Esophagus muscularis mucosa (tissue), 4 donors: ENCODE measurements around the gene ARL13B. TPM values are rescaled to one million over a fixed set of nuclear protein-coding genes. Genes with fewer than 3 reads are reported as not detected.
"Not testable (repeated sequence)": the region's sequence is repeated elsewhere in the genome, so short reads cannot be mapped to it uniquely, and the experiment has no call there.

ENCODE experiments used
- DNase-seq: peaks from one replicate; pipeline ENCODE4 v3.0.0-alpha.2; 2017; ENCODE audit errors: extremely low spot score
- H3K27ac ChIP-seq, 4 donors: fragments of 200-600 bp; sonication (generic); replicated peaks in 1 of 4; 1 replicate in 3 of 4; 2 replicates in 1 of 4; pipeline ENCODE4 v1.5.1; 2016 to 2019; ENCODE audit warnings: mild to moderate bottlenecking in 1 of 4
- H3K27me3 ChIP-seq, 4 donors: fragments of 200-600 bp; sonication (generic); one replicate each; pipeline versions ENCODE4 v1.5.1 to v1.6.0; 2016 to 2019
- H3K36me3 ChIP-seq, 4 donors: fragments of 200-600 bp; sonication (generic); one replicate each; pipeline ENCODE4 v1.5.1; 2016 to 2019
- H3K4me1 ChIP-seq, 4 donors: fragments of 200-600 bp; sonication (generic); one replicate each; pipeline ENCODE4 v1.5.1; 2016 to 2019
- H3K4me3 ChIP-seq, 4 donors: fragments of 200-600 bp; sonication (generic); 1 replicate in 2 of 4; 2 replicates in 2 of 4; pipeline ENCODE4 v1.5.1; 2016 to 2019; ENCODE audit warnings: mild to moderate bottlenecking in 4 of 4, moderate library complexity in 1 of 4
- H3K9me3 ChIP-seq, 4 donors: fragments of 200-600 bp; sonication (generic); 1 replicate in 3 of 4; 2 replicates in 1 of 4; pipeline ENCODE4 v1.5.1; 2016 to 2019
- EP300 ChIP-seq: sonication (generic); formaldehyde crosslinking; IDR thresholded peaks from one replicate; pipeline ENCODE4 v1.6.1; 2017; ENCODE audit warnings: antibody characterized with exemption
- POLR2A ChIP-seq: fragments of 450-650 bp; IDR thresholded peaks from one replicate; pipeline ENCODE4 v1.6.1; 2017; ENCODE audit warnings: antibody characterized with exemption, moderate library complexity, mild to moderate bottlenecking, low read depth
- POLR2AphosphoS5 ChIP-seq, 2 donors: sonication (generic); formaldehyde crosslinking; IDR thresholded peaks; one replicate each; pipeline ENCODE4 v1.6.1; 2017; ENCODE audit warnings: antibody characterized with exemption in 2 of 2
- WGBS: methylation state at CpG from one replicate; pipeline ENCODE4 v1.1.5; 2018; 5-methylcytosine and 5-hydroxymethylcytosine counted together
- intact Hi-C: fragments of 100-400 bp; cut with DNase I; formaldehyde crosslinking; loops from one replicate; pipeline ENCODE4 v1.15.1; 2023
- total RNA-seq, 4 donors: library from RNA; depleted of rRNA; stranded (reverse); fragments of >200 nt; gene quantifications; one replicate each; pipeline versions ENCODE4 v1.1.0 to v1.2.1, GENCODE V29; 2016
- TF ChIP-seq, protein P1 (sequence below), 3 experiments: fragments of 200-600 bp in 2 of 3; fragments of 450-650 bp in 1 of 3; sonication (generic) in 2 of 3; IDR thresholded peaks; one replicate each; pipeline ENCODE4 v1.5.1; 2017 to 2019; ENCODE audit warnings: antibody characterized with exemption in 3 of 3, mild to moderate bottlenecking in 2 of 3, moderate library complexity in 1 of 3

ARL13B gene
- total RNA-seq, 4 donors from 2014 or later, result 11.8 to 17.0 (median 14.6) TPM

DNA sequence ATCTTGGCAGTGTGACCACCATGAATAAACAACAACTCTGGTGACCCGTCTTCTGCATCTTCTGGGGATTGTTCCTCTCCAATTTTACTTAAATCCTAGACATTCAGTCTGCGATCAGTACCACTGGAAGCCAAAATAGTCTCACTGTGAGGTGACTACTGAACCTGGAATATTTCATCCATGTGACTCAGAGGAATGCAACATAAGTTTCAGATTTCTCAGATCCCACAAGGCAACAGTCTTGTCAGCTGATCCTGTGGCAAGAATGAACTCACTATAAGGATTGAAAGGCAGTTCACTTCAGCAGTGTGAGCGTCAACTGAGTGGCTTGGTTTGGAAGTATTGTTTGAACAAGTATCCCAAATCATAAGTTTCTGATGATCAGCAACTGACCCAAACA, 96.1 kb downstream of the ARL13B start:
- no peak for DNase-seq
- 92% methylated on average over 3 of the region's 3 CpGs for WGBS
- no peak overlapping the region for H3K4me3 ChIP-seq
- H3K27me3 ChIP-seq, result no peaks in the 10 kb centered on the region
- H3K27ac ChIP-seq, result no peak overlapping the region
- H3K4me1 ChIP-seq, result peaks cover 0 to 9% (median 1%) of the 10 kb centered on the region in 4 donors
- intact Hi-C loops, result no loop called here
- no peaks in the 10 kb centered on the region for H3K9me3 ChIP-seq
- H3K36me3 ChIP-seq, result peaks cover 5 to 27% (median 19%) of the 10 kb centered on the region in 4 donors
- TF ChIP-seq POLR2AphosphoS5 (IDR thresholded peaks at IDR 0.05), result no peak
- TF ChIP-seq POLR2A, result no peak
- TF ChIP-seq, protein P1, sequence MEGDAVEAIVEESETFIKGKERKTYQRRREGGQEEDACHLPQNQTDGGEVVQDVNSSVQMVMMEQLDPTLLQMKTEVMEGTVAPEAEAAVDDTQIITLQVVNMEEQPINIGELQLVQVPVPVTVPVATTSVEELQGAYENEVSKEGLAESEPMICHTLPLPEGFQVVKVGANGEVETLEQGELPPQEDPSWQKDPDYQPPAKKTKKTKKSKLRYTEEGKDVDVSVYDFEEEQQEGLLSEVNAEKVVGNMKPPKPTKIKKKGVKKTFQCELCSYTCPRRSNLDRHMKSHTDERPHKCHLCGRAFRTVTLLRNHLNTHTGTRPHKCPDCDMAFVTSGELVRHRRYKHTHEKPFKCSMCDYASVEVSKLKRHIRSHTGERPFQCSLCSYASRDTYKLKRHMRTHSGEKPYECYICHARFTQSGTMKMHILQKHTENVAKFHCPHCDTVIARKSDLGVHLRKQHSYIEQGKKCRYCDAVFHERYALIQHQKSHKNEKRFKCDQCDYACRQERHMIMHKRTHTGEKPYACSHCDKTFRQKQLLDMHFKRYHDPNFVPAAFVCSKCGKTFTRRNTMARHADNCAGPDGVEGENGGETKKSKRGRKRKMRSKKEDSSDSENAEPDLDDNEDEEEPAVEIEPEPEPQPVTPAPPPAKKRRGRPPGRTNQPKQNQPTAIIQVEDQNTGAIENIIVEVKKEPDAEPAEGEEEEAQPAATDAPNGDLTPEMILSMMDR (IDR thresholded peaks at IDR 0.05), result no peak
- no peak for TF ChIP-seq EP300

DNA sequence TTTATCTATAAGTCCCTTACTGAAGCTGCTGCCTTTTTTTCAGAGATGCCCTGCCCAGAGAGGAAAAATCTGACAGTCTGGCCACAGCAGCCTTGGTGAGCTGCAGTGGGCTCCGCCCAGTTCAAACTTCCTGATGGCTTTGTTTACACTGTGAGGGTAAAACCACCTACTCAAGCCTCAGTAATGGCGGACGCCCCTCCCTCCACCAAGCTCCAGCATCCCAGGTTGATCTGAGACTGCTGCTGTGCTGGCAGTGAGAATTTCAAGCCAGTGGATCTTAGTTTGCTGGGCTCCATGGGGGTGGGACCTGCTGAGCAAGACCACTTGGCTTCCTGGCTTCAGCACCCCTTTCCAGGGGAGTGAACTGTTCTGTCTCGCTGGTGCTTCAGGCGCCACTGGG, 100.6 kb downstream of the ARL13B start:
- H3K27me3 ChIP-seq, H3K4me1 ChIP-seq, DNase-seq, H3K4me3 ChIP-seq, H3K27ac ChIP-seq, H3K9me3 ChIP-seq, intact Hi-C loops: not testable (repeated sequence)
- peaks cover 0 to 35% (median 13%) of the 10 kb centered on the region in 4 donors for H3K36me3 ChIP-seq
- 83% methylated on average over 3 of the region's 5 CpGs for WGBS

DNA sequence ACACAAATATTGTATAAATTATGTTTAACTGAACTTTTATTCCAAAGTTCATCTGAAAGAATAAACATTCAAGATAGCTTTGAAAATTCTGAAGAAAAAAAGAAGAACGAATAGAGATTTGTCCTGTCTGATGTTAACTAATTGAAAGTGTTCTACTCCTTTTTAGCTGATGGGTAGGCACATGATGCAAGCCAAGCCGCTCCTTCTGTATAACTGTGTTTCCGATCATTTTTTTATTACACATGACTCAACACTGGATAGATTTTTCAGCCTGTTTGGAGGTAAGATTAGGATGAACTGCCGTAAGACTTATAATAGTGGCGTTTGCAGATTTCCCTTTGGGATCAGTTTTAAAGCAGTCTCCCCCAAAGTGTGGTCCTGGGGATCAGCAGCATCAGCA, 101.9 kb downstream of the ARL13B start:
- H3K27me3 ChIP-seq, result no peaks in the 10 kb centered on the region
- WGBS, result 78% methylated on average over 5 of the region's 5 CpGs
- H3K4me1 ChIP-seq, result peaks cover 0 to 9% (median 1%) of the 10 kb centered on the region in 4 donors
- no peaks in the 10 kb centered on the region for H3K9me3 ChIP-seq
- no peak for DNase-seq
- no peak overlapping the region for H3K4me3 ChIP-seq
- peaks cover 0 to 35% (median 14%) of the 10 kb centered on the region in 4 donors for H3K36me3 ChIP-seq
- no peak overlapping the region for H3K27ac ChIP-seq
- TF ChIP-seq POLR2AphosphoS5 (IDR thresholded peaks at IDR 0.05), result no peak
- intact Hi-C loops, result no loop called here

DNA sequence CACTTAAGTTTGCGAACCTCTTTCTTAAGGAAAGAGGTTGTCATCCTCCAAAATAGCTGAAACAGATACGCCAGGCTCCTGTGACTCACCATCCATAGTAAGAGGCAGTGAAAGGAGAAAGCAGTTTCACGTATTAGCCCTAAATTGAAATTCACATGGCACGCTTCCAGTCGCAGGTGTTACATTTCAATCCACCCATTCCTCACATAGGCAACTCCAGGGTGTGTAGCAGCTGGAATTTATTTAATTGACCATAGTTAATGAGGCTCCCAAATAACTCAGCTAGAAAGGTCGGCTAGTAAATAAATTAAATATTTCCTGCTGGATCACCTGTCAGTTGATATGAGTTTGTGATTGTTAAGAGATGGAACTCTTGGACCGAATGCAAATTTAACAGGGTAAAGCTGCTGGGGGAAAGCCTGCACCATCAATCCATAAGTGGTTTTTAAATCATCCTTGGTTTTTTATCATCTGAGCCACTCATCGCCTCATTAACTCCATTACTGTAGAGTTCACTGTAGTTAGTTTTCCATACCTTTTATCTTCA, 102.5 kb downstream of the ARL13B start:
- Histone ChIP-seq H3K36me3 (peaks cover 0 to 35% (median 14%) of the 10 kb centered on the region in 4 donors), H3K4me3 (no peak overlapping the region), H3K27me3 (no peaks in the 10 kb centered on the region), H3K9me3 (no peaks in the 10 kb centered on the region), H3K27ac (no peak overlapping the region), H3K4me1 (peaks cover 0 to 9% (median 1%) of the 10 kb centered on the region in 4 donors)
- DNase-seq, result no peak
- intact Hi-C loops, result no loop called here
- TF ChIP-seq EP300, result no peak
- TF ChIP-seq POLR2AphosphoS5 (IDR thresholded peaks at IDR 0.05), result no peak
- no peak for TF ChIP-seq POLR2A
- TF ChIP-seq, protein P1 (IDR thresholded peaks at IDR 0.05), result no peak
- 82% methylated on average over 8 of the region's 8 CpGs for WGBS

DNA sequence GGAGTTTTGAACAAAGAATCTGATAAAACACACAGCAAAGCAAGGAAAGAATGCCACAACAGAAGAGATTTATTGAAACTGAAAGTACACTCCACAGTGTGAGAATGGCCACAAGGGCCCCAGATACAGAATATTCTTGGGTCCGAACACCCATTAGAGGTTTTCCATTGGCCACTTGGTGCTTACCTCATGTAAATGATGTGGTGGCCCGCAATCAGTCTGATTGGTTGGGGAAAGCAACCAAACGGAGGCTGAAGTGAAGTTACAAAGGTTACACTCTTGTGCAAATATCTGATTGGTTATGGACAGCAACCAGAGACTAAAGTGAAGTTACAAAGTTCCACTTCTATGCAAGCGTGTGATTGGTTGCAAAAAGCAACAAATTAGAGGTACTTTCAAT, 103.3 kb downstream of the ARL13B start:
- intact Hi-C loops, result no loop called here
- Histone ChIP-seq H3K4me1 (peaks cover 0 to 9% (median 1%) of the 10 kb centered on the region in 4 donors), H3K9me3 (no peaks in the 10 kb centered on the region), H3K4me3 (no peak overlapping the region), H3K36me3 (peaks cover 0 to 37% (median 14%) of the 10 kb centered on the region in 4 donors), H3K27me3 (no peaks in the 10 kb centered on the region), H3K27ac (no peak overlapping the region)
- TF ChIP-seq, protein P1 (IDR thresholded peaks at IDR 0.05), result no peak
- TF ChIP-seq POLR2A (no peak), POLR2AphosphoS5 (IDR thresholded peaks at IDR 0.05) (no peak), EP300 (no peak)
- WGBS, result 92% methylated on average over 4 of the region's 4 CpGs
- DNase-seq, result no peak

DNA sequence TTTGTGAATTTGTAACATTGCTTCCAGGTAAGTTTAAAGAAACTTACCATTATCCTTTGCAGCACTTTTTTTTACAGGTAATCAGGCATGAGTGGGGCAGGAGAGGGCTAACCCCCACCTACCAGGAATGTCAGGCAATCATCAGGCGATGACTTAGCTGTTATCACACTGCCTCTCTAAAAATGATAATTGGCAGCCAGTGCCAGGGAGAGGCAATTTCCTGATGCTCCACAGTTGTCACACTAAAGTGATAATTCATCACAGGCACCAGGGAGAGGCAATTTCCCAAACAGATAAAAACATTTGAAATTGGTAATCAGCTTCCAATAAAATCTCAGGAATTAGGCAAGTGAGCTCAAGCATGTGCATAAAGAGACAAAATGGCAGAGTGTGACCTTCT, 109.2 kb downstream of the ARL13B start:
- H3K4me3 ChIP-seq, result no peak overlapping the region
- TF ChIP-seq EP300 (no peak), POLR2A (no peak), POLR2AphosphoS5 (IDR thresholded peaks at IDR 0.05) (no peak)
- TF ChIP-seq, protein P1 (IDR thresholded peaks at IDR 0.05), result no peak
- no peak overlapping the region for H3K27ac ChIP-seq
- no peaks in the 10 kb centered on the region for H3K9me3 ChIP-seq
- peaks cover 0 to 42% (median 29%) of the 10 kb centered on the region in 4 donors for H3K36me3 ChIP-seq
- WGBS, result 100% methylated on average over 1 of the region's 1 CpG
- intact Hi-C loops, result no loop called here
- DNase-seq, result no peak
- no peaks in the 10 kb centered on the region for H3K27me3 ChIP-seq
- no peaks in the 10 kb centered on the region for H3K4me1 ChIP-seq
